Adipocyte (in vitro differentiated cells): ENCODE data around the gene IQCH.
A peak's percentile ranks its signal among the peaks of the same experiment; 100 is the strongest.

Experiments used
- DNase-seq: peaks from one replicate; pipeline ENCODE4 v3.0.0-alpha.2; 2015; ENCODE audit warnings: low read depth
- H3K27me3 ChIP-seq: replicated peaks from 2 replicates; pipeline ENCODE4 v1.7.0; 2013; ENCODE audit warnings: mild to moderate bottlenecking, low read length, moderate library complexity; ENCODE audit not compliant: control insufficient read depth, insufficient read depth
- H3K36me3 ChIP-seq: 2 replicates; pipeline ENCODE4 v1.7.0; 2013; ENCODE audit warnings: low read length, mild to moderate bottlenecking, moderate library complexity; ENCODE audit not compliant: control insufficient read depth, insufficient read depth, severe bottlenecking
- H3K4me1 ChIP-seq: 2 replicates; pipeline ENCODE4 v1.7.0; 2013; ENCODE audit warnings: mild to moderate bottlenecking, low read length, moderate library complexity; ENCODE audit not compliant: control insufficient read depth, insufficient read depth
- H3K4me3 ChIP-seq: 2 replicates; pipeline ENCODE4 v1.7.0; 2013; ENCODE audit warnings: mild to moderate bottlenecking, low read length, moderate library complexity
- H3K9ac ChIP-seq: 2 replicates; pipeline ENCODE4 v1.7.0; 2013; ENCODE audit warnings: mild to moderate bottlenecking, low read length, moderate library complexity
- H3K9me3 ChIP-seq: 2 replicates; pipeline ENCODE4 v1.7.0; 2013; ENCODE audit warnings: mild to moderate bottlenecking, low read length, moderate library complexity; ENCODE audit not compliant: control insufficient read depth

The IQCH gene

DNA sequence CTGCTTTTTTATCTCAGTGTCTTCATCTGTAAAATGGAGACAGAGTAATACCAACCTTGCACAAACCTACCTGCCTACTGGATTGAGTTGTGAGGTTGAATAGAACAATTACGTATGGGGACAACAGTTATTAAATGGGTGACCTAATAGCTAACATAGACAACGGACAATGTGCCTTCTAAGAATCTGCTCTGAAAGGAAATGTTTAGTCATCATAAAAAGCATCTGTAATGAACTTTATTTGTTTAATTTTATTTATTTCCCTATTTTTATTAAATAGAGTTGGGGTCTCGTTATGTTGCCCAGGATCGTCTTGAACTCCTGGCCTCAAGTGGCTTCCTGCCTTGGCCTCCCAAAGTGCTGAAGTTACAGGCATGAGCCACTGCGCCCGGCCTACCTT, 207.1 kb downstream of the IQCH start:
- Histone ChIP-seq H3K9ac (no peak overlapping the region), H3K36me3 (no peaks in the 10 kb centered on the region), H3K9me3 (no peaks in the 10 kb centered on the region), H3K27me3 (no peaks in the 10 kb centered on the region), H3K4me3 (no peak overlapping the region), H3K4me1 (peaks cover 5% of the 10 kb centered on the region)
- no peak for DNase-seq

- no peak overlapping the region for H3K4me3 ChIP-seq
- H3K27me3 ChIP-seq: no peaks in the 10 kb centered on the region
- H3K36me3 ChIP-seq: peaks cover 7% of the 10 kb centered on the region
- DNase-seq: no peak
- no peaks in the 10 kb centered on the region for H3K4me1 ChIP-seq
- H3K9ac ChIP-seq: no peak overlapping the region
- H3K9me3 ChIP-seq: no peaks in the 10 kb centered on the region
These were observed 208.3 kb downstream of the IQCH start for GRCh38 chr15:67462875-67463274.

- H3K27me3 ChIP-seq: no peaks in the 10 kb centered on the region
- DNase-seq: no peak
- no peak overlapping the region for H3K9ac ChIP-seq
These were observed 208.9 kb downstream of the IQCH start for GRCh38 chr15:67463488-67463887.

GRCh38 chr15:67465196-67465952, 210.8 kb downstream of the IQCH start:
- no peak for DNase-seq
- peaks cover 9% of the 10 kb centered on the region for H3K36me3 ChIP-seq
- H3K4me1 ChIP-seq: no peaks in the 10 kb centered on the region
- no peak overlapping the region for H3K9ac ChIP-seq
- H3K4me3 ChIP-seq: no peak overlapping the region
- no peaks in the 10 kb centered on the region for H3K27me3 ChIP-seq
- H3K9me3 ChIP-seq: no peaks in the 10 kb centered on the region

More at GRCh38 chr15:67463488-67463887, 208.9 kb downstream of the IQCH start:
- no peaks in the 10 kb centered on the region for H3K9me3 ChIP-seq
- no peak overlapping the region for H3K4me3 ChIP-seq
- peaks cover 9% of the 10 kb centered on the region for H3K36me3 ChIP-seq
- no peaks in the 10 kb centered on the region for H3K4me1 ChIP-seq

GRCh38 chr15:67468416-67468815, 213.8 kb downstream of the IQCH start:
- Histone ChIP-seq H3K27me3 (no peaks in the 10 kb centered on the region), H3K4me1 (no peaks in the 10 kb centered on the region), H3K4me3 (no peak overlapping the region), H3K9ac (no peak overlapping the region), H3K36me3 (peaks cover 9% of the 10 kb centered on the region), H3K9me3 (no peaks in the 10 kb centered on the region)
- no peak for DNase-seq

GRCh38 chr15:67469680-67470079, 215.1 kb downstream of the IQCH start:
- no peak overlapping the region for H3K4me3 ChIP-seq
- no peak for DNase-seq
- no peaks in the 10 kb centered on the region for H3K4me1 ChIP-seq
- no peaks in the 10 kb centered on the region for H3K9me3 ChIP-seq
- no peaks in the 10 kb centered on the region for H3K27me3 ChIP-seq
- H3K9ac ChIP-seq: no peak overlapping the region
- peaks cover 16% of the 10 kb centered on the region for H3K36me3 ChIP-seq

DNA sequence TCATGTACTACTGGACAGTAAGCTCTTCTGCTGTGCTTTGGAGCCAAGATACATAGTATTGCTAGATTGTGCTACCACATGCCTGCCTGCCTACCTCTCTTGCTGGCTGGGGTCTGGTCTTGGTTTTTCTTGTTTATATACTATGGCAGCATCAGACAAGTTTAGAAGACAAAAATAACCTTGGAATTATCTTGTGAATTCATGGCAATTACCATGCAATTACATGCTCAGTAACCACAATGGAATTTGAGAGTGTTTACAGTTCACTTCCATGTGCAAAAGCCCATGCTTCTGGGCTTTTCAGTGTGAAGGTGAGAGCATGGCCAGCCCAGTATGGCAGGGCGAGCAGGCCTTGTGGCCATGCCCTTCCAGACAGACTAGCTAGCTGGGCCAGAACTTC, 218.4 kb downstream of the IQCH start:
- Histone ChIP-seq H3K9me3 (no peaks in the 10 kb centered on the region), H3K4me1 (no peaks in the 10 kb centered on the region), H3K9ac (no peak overlapping the region), H3K27me3 (no peaks in the 10 kb centered on the region), H3K4me3 (no peak overlapping the region), H3K36me3 (peaks cover 15% of the 10 kb centered on the region)
- peak; percentile 29 for DNase-seq

DNA sequence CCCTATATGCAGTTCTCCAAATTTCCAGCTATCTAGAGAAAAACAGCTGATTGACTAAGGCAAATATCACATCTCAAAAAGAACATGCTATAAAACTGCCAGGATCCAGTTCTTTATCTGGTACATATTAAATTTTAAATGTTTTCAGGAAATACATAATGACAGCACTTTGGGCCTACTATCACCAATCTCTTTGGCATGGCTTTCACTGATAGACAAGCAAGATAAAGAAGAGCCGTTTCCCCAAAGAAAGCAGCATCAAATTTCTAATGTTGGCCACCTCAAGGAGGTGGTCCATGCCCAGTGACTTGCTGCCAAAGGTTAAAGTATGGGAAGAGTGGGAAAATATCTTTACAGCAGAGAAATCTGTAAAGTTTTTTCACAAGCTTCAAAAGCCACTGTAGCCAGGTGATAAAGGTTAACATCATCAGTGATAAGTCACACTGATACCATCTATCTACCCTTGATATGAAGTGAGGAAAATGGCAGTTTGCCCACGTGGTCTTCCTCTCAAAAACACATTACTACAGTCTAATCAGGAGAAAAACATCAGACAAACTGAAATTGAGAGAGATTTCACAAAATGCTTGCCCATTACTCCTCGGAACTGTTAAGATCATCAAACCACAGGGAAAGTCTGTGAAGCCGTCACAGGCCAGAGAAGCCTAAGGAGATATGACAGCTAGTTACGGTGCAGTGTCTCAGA, 220.0 kb downstream of the IQCH start:
- Histone ChIP-seq H3K27me3 (no peaks in the 10 kb centered on the region), H3K36me3 (peaks cover 14% of the 10 kb centered on the region), H3K9me3 (no peaks in the 10 kb centered on the region), H3K9ac (no peak overlapping the region), H3K4me3 (no peak overlapping the region), H3K4me1 (peaks cover 8% of the 10 kb centered on the region)
- no peak for DNase-seq

DNA sequence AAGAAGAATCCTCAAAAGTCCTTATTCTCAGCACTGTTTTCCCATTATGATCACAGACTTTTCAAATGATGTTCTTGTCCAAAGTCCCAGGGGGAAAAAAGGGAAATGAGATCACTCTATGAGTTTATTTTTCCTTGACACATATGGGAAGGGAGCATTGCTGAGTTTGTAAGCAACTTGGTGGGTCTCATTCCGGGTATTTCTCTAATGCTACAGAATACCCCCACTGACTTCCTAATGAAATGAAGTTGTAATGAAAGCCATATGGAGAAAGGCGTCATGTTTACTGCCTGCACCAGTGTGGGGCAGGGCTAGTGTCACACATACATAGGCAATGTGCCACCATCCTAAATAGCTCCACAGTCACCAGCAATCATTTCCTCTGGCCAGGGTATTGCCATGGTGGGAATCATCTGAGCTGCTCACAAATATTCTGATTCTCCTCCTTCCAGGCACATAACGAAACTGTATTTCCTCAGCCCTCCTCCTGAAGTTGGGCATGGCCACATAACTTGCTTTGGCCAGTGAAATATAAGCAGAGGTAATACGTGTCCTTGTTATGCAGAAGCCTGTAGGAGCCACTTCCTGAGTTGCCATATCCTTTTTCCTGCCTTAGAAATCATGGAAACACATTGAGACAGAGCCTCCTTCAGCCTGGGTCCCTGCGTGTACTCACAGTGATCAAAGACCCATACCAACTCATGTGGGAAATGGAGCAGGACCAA, 225.4 kb downstream of the IQCH start:
- H3K4me1 ChIP-seq: peaks cover 24% of the 10 kb centered on the region
- H3K4me3 ChIP-seq: peak overlapping the region; percentile 45
- no peak for DNase-seq
- no peaks in the 10 kb centered on the region for H3K27me3 ChIP-seq
- no peak overlapping the region for H3K9ac ChIP-seq
- peaks cover 4% of the 10 kb centered on the region for H3K9me3 ChIP-seq
- peaks cover 4% of the 10 kb centered on the region for H3K36me3 ChIP-seq

DNA sequence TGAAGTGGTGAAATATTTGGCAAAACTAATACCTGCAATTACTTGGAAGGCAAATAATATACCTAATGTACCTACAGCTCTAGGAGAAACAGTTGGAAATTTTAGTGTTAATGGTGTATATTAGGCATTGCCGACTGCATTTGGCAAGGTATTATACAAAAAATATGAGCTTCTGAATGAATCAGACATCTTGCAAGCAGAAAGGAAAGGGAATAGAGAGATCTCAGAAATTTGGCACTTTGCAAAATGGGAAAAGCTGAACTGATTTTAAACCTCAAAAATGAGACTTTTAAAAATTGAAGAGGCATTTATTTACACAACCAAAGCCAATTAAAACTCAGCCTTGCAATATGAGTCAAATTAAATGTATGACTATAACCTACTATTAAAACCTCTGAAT, 226.2 kb downstream of the IQCH start:
- no peak overlapping the region for H3K9ac ChIP-seq
- no peak for DNase-seq
- H3K9me3 ChIP-seq: peaks cover 7% of the 10 kb centered on the region
- peaks cover 24% of the 10 kb centered on the region for H3K4me1 ChIP-seq
- peak overlapping the region; percentile 45 for H3K4me3 ChIP-seq
- H3K36me3 ChIP-seq: peaks cover 4% of the 10 kb centered on the region
- no peaks in the 10 kb centered on the region for H3K27me3 ChIP-seq

DNA sequence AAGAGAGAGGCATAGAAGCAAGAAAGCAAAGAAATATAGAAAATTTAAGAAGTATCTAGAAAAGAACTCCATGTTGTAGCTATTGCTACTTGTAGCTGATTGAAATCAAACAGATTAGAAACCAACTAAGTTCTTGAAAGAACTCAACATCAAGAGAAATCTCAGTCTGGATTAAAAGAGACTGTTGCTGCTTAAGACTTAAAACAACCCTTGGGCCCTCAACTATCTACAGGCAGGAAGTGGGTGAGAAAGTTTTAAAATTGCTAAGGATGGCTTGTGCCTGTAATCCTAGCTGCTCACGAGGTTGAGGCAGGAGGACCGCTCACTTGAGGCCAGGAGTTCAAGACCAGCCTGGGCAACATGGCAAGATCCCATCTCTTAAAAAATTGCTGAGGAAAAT, 227.1 kb downstream of the IQCH start:
- no peak for DNase-seq
- Histone ChIP-seq H3K9me3 (peaks cover 7% of the 10 kb centered on the region), H3K4me1 (peaks cover 24% of the 10 kb centered on the region), H3K9ac (no peak overlapping the region), H3K36me3 (no peaks in the 10 kb centered on the region), H3K4me3 (no peak overlapping the region), H3K27me3 (no peaks in the 10 kb centered on the region)
